DMS 273 treated with DMSO at 0.1 percent for 48 hours (cell line): ENCODE data around the gene ARL8A.
"Not testable (repeated sequence)": the region's sequence is repeated elsewhere in the genome, so short reads cannot be mapped to it uniquely, and the experiment has no call there.

Source experiments
- DNase-seq: peaks from one replicate; lab custom pipeline; 2025; lab: John Stamatoyannopoulos, UW

ARL8A gene

GRCh38 chr1:202158810-202159533 lies 14.4 kb upstream of the ARL8A start:
- no peak for DNase-seq

GRCh38 chr1:202157945-202158344 lies 13.4 kb upstream of the ARL8A start:
- DNase-seq = no peak

GRCh38 chr1:202156590-202156989 lies 12.1 kb upstream of the ARL8A start:
- DNase-seq = no peak

GRCh38 chr1:202155478-202156021 lies 11.0 kb upstream of the ARL8A start:
- no peak for DNase-seq

GRCh38 chr1:202154766-202155477 lies 10.4 kb upstream of the ARL8A start:
- peak; percentile 69 for DNase-seq

GRCh38 chr1:202154148-202154765 lies 9.7 kb upstream of the ARL8A start:
- DNase-seq = no peak

- no peak for DNase-seq
Observed at GRCh38 chr1:202153284-202153683, 8.7 kb upstream of the ARL8A start.

- DNase-seq = no peak
Observed at GRCh38 chr1:202152399-202152798, 7.9 kb upstream of the ARL8A start.

GRCh38 chr1:202151045-202151444 lies 6.5 kb upstream of the ARL8A start:
- no peak for DNase-seq

GRCh38 chr1:202150602-202151001 lies 6.1 kb upstream of the ARL8A start:
- no peak for DNase-seq

- DNase-seq = no peak
Observed at GRCh38 chr1:202150187-202150586, 5.7 kb upstream of the ARL8A start.

- DNase-seq = no peak
Observed at GRCh38 chr1:202149566-202149965, 5.0 kb upstream of the ARL8A start.

GRCh38 chr1:202148391-202148790 lies 3.9 kb upstream of the ARL8A start:
- DNase-seq = no peak

GRCh38 chr1:202146993-202147392 lies 2.5 kb upstream of the ARL8A start:
- DNase-seq = no peak

- DNase-seq = no peak
Observed at GRCh38 chr1:202146279-202146678, 1.7 kb upstream of the ARL8A start.

GRCh38 chr1:202145744-202146140 lies 1.2 kb upstream of the ARL8A start:
- not testable (repeated sequence) for DNase-seq

- no peak for DNase-seq
Observed at GRCh38 chr1:202145068-202145743, 669 bp upstream of the ARL8A start.

GRCh38 chr1:202143768-202144401 lies 652 bp downstream of the ARL8A start:
- DNase-seq = no peak

GRCh38 chr1:202143011-202143767 lies 1.3 kb downstream of the ARL8A start:
- no peak for DNase-seq

GRCh38 chr1:202141468-202141867 lies 3.1 kb downstream of the ARL8A start:
- DNase-seq = not testable (repeated sequence)

GRCh38 chr1:202140833-202141232 lies 3.7 kb downstream of the ARL8A start:
- no peak for DNase-seq
